B cell (primary cell): ENCODE results near the gene TGFA. TPM values are rescaled to one million over a fixed set of nuclear protein-coding genes. Genes with fewer than 3 reads are reported as not detected.

ENCODE experiments used
- ATAC-seq: fragments of 200-7000 bp; cut with Tn5 transposase; one replicate; pipeline ENCODE4 v1.10.0; 2021; ENCODE audit warnings: low read depth, mild to moderate bottlenecking, moderate number of reproducible peaks, moderate library complexity
- CTCF ChIA-PET: fragments of 350-600 bp; sonication (Branson Sonifier 250); formaldehyde crosslinking; loops from one replicate; lab custom pipeline; 2021; ENCODE audit warnings: antibody characterized with exemption, inconsistent platforms; lab: Charles Lee
- POLR2A ChIA-PET: fragments of 350-600 bp; sonication (Branson Sonifier 250); formaldehyde crosslinking; loops from one replicate; lab custom pipeline; 2021; ENCODE audit warnings: antibody characterized with exemption; lab: Charles Lee
- DNase-seq: peaks from one replicate; pipeline ENCODE4 v3.0.0; 2013
- H2AFZ ChIP-seq: 2 replicates; pipeline ENCODE4 v1.6.1; 2012; ENCODE audit warnings: mild to moderate bottlenecking, low read depth, low read length; ENCODE audit not compliant: insufficient read depth, poor library complexity, severe bottlenecking
- H3K27ac ChIP-seq, 2 donors: 1 replicate in 1 of 2; 2 replicates in 1 of 2; pipeline ENCODE4 v1.5.1; 2012 to 2013; ENCODE audit warnings: low read length in 2 of 2, mild to moderate bottlenecking in 2 of 2, moderate library complexity in 1 of 2
- H3K27me3 ChIP-seq, 4 experiments: fragments of 200-600 bp in 1 of 4; sonication (generic) in 1 of 4; replicated peaks in 1 of 4; 1 replicate in 2 of 4; 2 replicates in 2 of 4; pipeline versions ENCODE4 v1.6.1 to v1.7.0; 2013 to 2016; ENCODE audit warnings: low read length in 3 of 4, mild to moderate bottlenecking in 2 of 4, mixed read lengths in 1 of 4, moderate library complexity in 1 of 4; ENCODE audit not compliant: insufficient read depth in 4 of 4, control insufficient read depth in 3 of 4; ENCODE audit errors: control extremely low read depth in 1 of 4
- H3K36me3 ChIP-seq, 2 experiments: replicated peaks in 1 of 2; 1 replicate in 1 of 2; 2 replicates in 1 of 2; pipeline versions ENCODE4 v1.6.1 to v1.7.1; 2013; ENCODE audit warnings: low read length in 1 of 2; ENCODE audit not compliant: insufficient read depth in 2 of 2, control insufficient read depth in 1 of 2; ENCODE audit errors: control extremely low read depth in 1 of 2, extremely low read depth in 1 of 2
- H3K4me1 ChIP-seq, 2 donors: fragments of 200-600 bp in 1 of 2; sonication (generic) in 1 of 2; 1 replicate in 1 of 2; 2 replicates in 1 of 2; pipeline versions ENCODE4 v1.5.1 to v1.6.1; 2013 to 2017; ENCODE audit warnings: low read length in 2 of 2; ENCODE audit not compliant: control insufficient read depth in 2 of 2, insufficient read depth in 2 of 2
- H3K4me2 ChIP-seq: replicated peaks from 2 replicates; pipeline ENCODE3; 2012; ENCODE audit warnings: mild to moderate bottlenecking, low read depth, low read length; ENCODE audit not compliant: poor library complexity, severe bottlenecking
- H3K4me3 ChIP-seq, 5 experiments: fragments of 200-600 bp in 1 of 5; sonication (generic) in 1 of 5; 1 replicate in 3 of 5; 2 replicates in 2 of 5; pipeline versions ENCODE4 v1.5.1 to v1.7.0; 2011 to 2016; ENCODE audit warnings: low read length in 4 of 5, mild to moderate bottlenecking in 4 of 5, low read depth in 2 of 5, control low read depth in 1 of 5, moderate library complexity in 1 of 5; ENCODE audit not compliant: insufficient read depth in 1 of 5; ENCODE audit errors: control extremely low read depth in 1 of 5, extremely low read depth in 1 of 5
- H3K79me2 ChIP-seq: fragments of 200-600 bp; sonication (generic); one replicate; pipeline ENCODE4 v1.6.0; 2016; ENCODE audit warnings: low read length; ENCODE audit not compliant: control insufficient read depth, insufficient read depth
- H3K9ac ChIP-seq: fragments of 200-600 bp; sonication (generic); 2 replicates; pipeline ENCODE4 v1.6.1; 2017; ENCODE audit warnings: mild to moderate bottlenecking, low read length, moderate library complexity
- H3K9me3 ChIP-seq, 3 donors: one replicate each; pipeline versions ENCODE4 v1.6.1 to v1.7.1; 2013; ENCODE audit warnings: low read length in 2 of 3; ENCODE audit not compliant: control insufficient read depth in 2 of 3, insufficient read depth in 1 of 3; ENCODE audit errors: control extremely low read depth in 1 of 3
- H4K20me1 ChIP-seq: 2 replicates; pipeline ENCODE4 v1.6.0; 2012; ENCODE audit warnings: mild to moderate bottlenecking, low read length; ENCODE audit not compliant: insufficient read depth, control insufficient read depth, poor library complexity, severe bottlenecking
- H3K27ac Mint-ChIP-seq: one replicate; pipeline ENCODE4 v1.8.0; 2021; ENCODE audit warnings: mixed read lengths
- H3K27me3 Mint-ChIP-seq: one replicate; pipeline ENCODE4 v1.8.0; 2021; ENCODE audit warnings: mixed read lengths
- H3K4me1 Mint-ChIP-seq: one replicate; pipeline ENCODE4 v1.8.0; 2021; ENCODE audit warnings: mixed read lengths
- H3K4me3 Mint-ChIP-seq: one replicate; pipeline ENCODE4 v1.8.0; 2021; ENCODE audit warnings: mixed read lengths
- H3K9me3 Mint-ChIP-seq: one replicate; pipeline ENCODE4 v1.8.0; 2022; ENCODE audit warnings: mixed read lengths; ENCODE audit not compliant: insufficient read depth
- CTCF ChIP-seq: fragments of 200-600 bp; IDR thresholded peaks from one replicate; pipeline ENCODE4 v1.8.0; 2022; ENCODE audit warnings: antibody characterized with exemption, mild to moderate bottlenecking
- EZH2 ChIP-seq: IDR thresholded peaks from 2 replicates; pipeline ENCODE4 v1.6.1; 2012; ENCODE audit warnings: borderline replicate concordance, low read depth, mild to moderate bottlenecking, moderate library complexity, low read length; ENCODE audit not compliant: insufficient read depth, poor library complexity, severe bottlenecking
- WGBS: methylation state at CpG from one replicate; pipeline ENCODE4 v1.1.5; 2013; ENCODE audit warnings: missing lambda C conversion rate; ENCODE audit not compliant: insufficient coverage; 5-methylcytosine and 5-hydroxymethylcytosine counted together
- intact Hi-C: fragments of 100-400 bp; cut with micrococcal nuclease; formaldehyde crosslinking; loops from one replicate; pipeline ENCODE4 v1.10.0; 2022
- polyA plus RNA-seq: library from polyadenylated mRNA; depleted of rRNA; stranded (reverse); fragments of >200 nt; gene quantifications from 2 replicates; pipeline ENCODE4 v1.2.3, GENCODE V29; 2012
- total RNA-seq, 2 donors: library from RNA; stranded (reverse); fragments of 120-200 nt in 1 of 2; gene quantifications; 1 replicate in 1 of 2; 2 replicates in 1 of 2; pipeline versions ENCODE4 v1.2.3 to v1.2.4, GENCODE V29; 2013 to 2022

Gene TGFA
- total and polyA plus RNA-seq, 2 donors (not counting 1 experiment from before 2014, with no cell fraction given) = 0.04 TPM; not detected in 1

GRCh38 chr2:70522627-70523026 is 31.0 kb downstream of the TGFA start:
- ATAC-seq (no peak), DNase-seq (no peak)
- Histone ChIP-seq H3K79me2 (no peaks in the 10 kb centered on the region), H3K9ac (no peak overlapping the region), H3K27ac (no peak overlapping the region), H3K4me2 (no peak overlapping the region), H3K4me1 (no peaks in the 10 kb centered on the region), H2AFZ (no peak overlapping the region), H3K4me3 (no peak overlapping the region), H3K36me3 (no peaks in the 10 kb centered on the region), H3K9me3 (no peaks in the 10 kb centered on the region), H3K27me3 (no peaks in the 10 kb centered on the region), H4K20me1 (no peaks in the 10 kb centered on the region)
- WGBS = 76% methylated on average over 4 of the region's 5 CpGs
- no peak for TF ChIP-seq CTCF
- TF ChIP-seq EZH2 = no peak
- intact Hi-C loops = no loop called here
- ChIA-PET POLR2A (no interaction called here), CTCF (no interaction called here)
- Mint-ChIP-seq H3K4me3 (no peak overlapping the region), H3K9me3 (no peaks in the 10 kb centered on the region), H3K4me1 (no peaks in the 10 kb centered on the region), H3K27me3 (peaks cover 12% of the 10 kb centered on the region), H3K27ac (no peak overlapping the region)

GRCh38 chr2:70520825-70521224 is 32.8 kb downstream of the TGFA start:
- Histone ChIP-seq H2AFZ (no peak overlapping the region), H3K27me3 (no peaks in the 10 kb centered on the region), H3K36me3 (no peaks in the 10 kb centered on the region), H3K9me3 (no peaks in the 10 kb centered on the region), H3K4me2 (no peak overlapping the region), H3K27ac (no peak overlapping the region), H4K20me1 (no peaks in the 10 kb centered on the region), H3K4me3 (no peak overlapping the region), H3K79me2 (no peaks in the 10 kb centered on the region), H3K9ac (no peak overlapping the region), H3K4me1 (peaks cover 0 to 13% of the 10 kb centered on the region in 2 donors)
- intact Hi-C loops = no loop called here
- no peak for DNase-seq
- peaks cover 12% of the 10 kb centered on the region for H3K27me3 Mint-ChIP-seq
- CTCF ChIA-PET = no interaction called here
- H3K9me3 Mint-ChIP-seq = no peaks in the 10 kb centered on the region
- WGBS = 76% methylated on average over 3 of the region's 3 CpGs
- H3K4me1 Mint-ChIP-seq = peaks cover 13% of the 10 kb centered on the region
- no peak for TF ChIP-seq EZH2
- no peak for TF ChIP-seq CTCF
- H3K4me3 Mint-ChIP-seq = no peak overlapping the region
- no peak overlapping the region for H3K27ac Mint-ChIP-seq
- ATAC-seq = no peak
- POLR2A ChIA-PET = interaction anchor here (0.7 kb wide), 1 partner anchor 10 kb away, joined by 5 read pairs; no protein-coding TSS in a partner anchor
